Mesodermal cell (in vitro differentiated cells): ENCODE results near the gene MINDY4B.

ENCODE experiments used
- H3K27ac ChIP-seq: 2 replicates; pipeline ENCODE4 v1.7.0; 2013; ENCODE audit warnings: mild to moderate bottlenecking, low read depth, low read length, moderate library complexity; ENCODE audit not compliant: severe bottlenecking
- H3K36me3 ChIP-seq: 2 replicates; pipeline ENCODE4 v1.7.1; 2013; ENCODE audit warnings: mild to moderate bottlenecking, low read length, moderate library complexity; ENCODE audit not compliant: control insufficient read depth, insufficient read depth
- H3K4me1 ChIP-seq: one replicate; pipeline ENCODE4 v1.7.1; 2013; ENCODE audit warnings: mild to moderate bottlenecking, low read length; ENCODE audit not compliant: insufficient read depth, control insufficient read depth, poor library complexity, severe bottlenecking
- H3K4me3 ChIP-seq: 2 replicates; pipeline ENCODE4 v1.7.0; 2013; ENCODE audit warnings: low read length, control low read depth, mild to moderate bottlenecking; ENCODE audit not compliant: insufficient read depth, poor library complexity, severe bottlenecking; ENCODE audit errors: extremely low read depth
- H3K9me3 ChIP-seq: 2 replicates; pipeline ENCODE4 v1.7.1; 2013; ENCODE audit warnings: mild to moderate bottlenecking, low read length, moderate library complexity; ENCODE audit not compliant: control insufficient read depth
- WGBS, 2 experiments: methylation state at CpG; one replicate each; pipeline ENCODE4 v1.1.5; 2013; ENCODE audit warnings: missing lambda C conversion rate in 2 of 2; ENCODE audit not compliant: insufficient coverage in 2 of 2; 5-methylcytosine and 5-hydroxymethylcytosine counted together

MINDY4B gene

GRCh38 chr3:150899141-150899540 lies 6.1 kb downstream of the MINDY4B start:
- H3K4me3 ChIP-seq = no peak overlapping the region
- 86 to 90% methylated on average over 2 of the region's 2 CpGs for WGBS, 2 experiments
- H3K27ac ChIP-seq = no peak overlapping the region
- no peaks in the 10 kb centered on the region for H3K36me3 ChIP-seq
- H3K4me1 ChIP-seq = no peaks in the 10 kb centered on the region
- no peaks in the 10 kb centered on the region for H3K9me3 ChIP-seq

- Histone ChIP-seq H3K4me1 (no peaks in the 10 kb centered on the region), H3K36me3 (no peaks in the 10 kb centered on the region), H3K9me3 (no peaks in the 10 kb centered on the region), H3K4me3 (no peak overlapping the region), H3K27ac (no peak overlapping the region)
- WGBS, 2 experiments = 92 to 100% methylated on average over 1 of the region's 3 CpGs
Observed at GRCh38 chr3:150898046-150898754, 7.0 kb downstream of the MINDY4B start.

- Histone ChIP-seq H3K36me3 (no peaks in the 10 kb centered on the region), H3K4me1 (no peaks in the 10 kb centered on the region), H3K4me3 (no peak overlapping the region), H3K9me3 (no peaks in the 10 kb centered on the region), H3K27ac (no peak overlapping the region)
- 100% methylated on average over 1 to 3 of the region's 3 CpGs for WGBS, 2 experiments
Observed at GRCh38 chr3:150897592-150897991, 7.6 kb downstream of the MINDY4B start.

- no peak overlapping the region for H3K4me3 ChIP-seq
- no peaks in the 10 kb centered on the region for H3K36me3 ChIP-seq
- H3K4me1 ChIP-seq = no peaks in the 10 kb centered on the region
- no peak overlapping the region for H3K27ac ChIP-seq
- WGBS, 2 experiments = 91 to 93% methylated on average over 1 to 9 of the region's 9 CpGs
- H3K9me3 ChIP-seq = no peaks in the 10 kb centered on the region
Observed at GRCh38 chr3:150890831-150891230, 14.4 kb downstream of the MINDY4B start.

GRCh38 chr3:150890295-150890694 lies 14.9 kb downstream of the MINDY4B start:
- Histone ChIP-seq H3K9me3 (no peaks in the 10 kb centered on the region), H3K27ac (no peak overlapping the region), H3K36me3 (no peaks in the 10 kb centered on the region), H3K4me3 (no peak overlapping the region), H3K4me1 (no peaks in the 10 kb centered on the region)
- WGBS, 2 experiments = 80 to 100% methylated on average over 1 of the region's 3 CpGs

- Histone ChIP-seq H3K4me1 (no peaks in the 10 kb centered on the region), H3K27ac (no peak overlapping the region), H3K9me3 (no peaks in the 10 kb centered on the region), H3K36me3 (no peaks in the 10 kb centered on the region), H3K4me3 (no peak overlapping the region)
- WGBS, 2 experiments = 56 to 90% methylated on average over 2 to 5 of the region's 6 CpGs
Observed at GRCh38 chr3:150889106-150889505, 16.1 kb downstream of the MINDY4B start.

GRCh38 chr3:150887031-150887430 lies 18.2 kb downstream of the MINDY4B start:
- H3K9me3 ChIP-seq = no peaks in the 10 kb centered on the region
- H3K4me3 ChIP-seq = no peak overlapping the region
- 96 to 100% methylated on average over 2 of the region's 2 CpGs for WGBS, 2 experiments
- H3K36me3 ChIP-seq = no peaks in the 10 kb centered on the region
- no peak overlapping the region for H3K27ac ChIP-seq
- no peaks in the 10 kb centered on the region for H3K4me1 ChIP-seq

GRCh38 chr3:150885535-150885934 lies 19.7 kb downstream of the MINDY4B start:
- Histone ChIP-seq H3K4me1 (no peaks in the 10 kb centered on the region), H3K4me3 (no peak overlapping the region), H3K36me3 (no peaks in the 10 kb centered on the region), H3K9me3 (no peaks in the 10 kb centered on the region), H3K27ac (no peak overlapping the region)
- WGBS, 2 experiments = 73 to 86% methylated on average over 1 to 3 of the region's 3 CpGs

- Histone ChIP-seq H3K27ac (no peak overlapping the region), H3K4me3 (no peak overlapping the region), H3K4me1 (no peaks in the 10 kb centered on the region), H3K9me3 (no peaks in the 10 kb centered on the region), H3K36me3 (no peaks in the 10 kb centered on the region)
- no CpG with 5 or more reads among the region's 2 CpGs for WGBS, 2 experiments
Observed at GRCh38 chr3:150878996-150879575, 26.2 kb downstream of the MINDY4B start.

GRCh38 chr3:150878290-150878689 lies 26.9 kb downstream of the MINDY4B start:
- H3K36me3 ChIP-seq = no peaks in the 10 kb centered on the region
- WGBS, 2 experiments = 100% methylated on average over 1 of the region's 1 CpG
- H3K4me3 ChIP-seq = no peak overlapping the region
- no peak overlapping the region for H3K27ac ChIP-seq
- H3K9me3 ChIP-seq = no peaks in the 10 kb centered on the region
- no peaks in the 10 kb centered on the region for H3K4me1 ChIP-seq

GRCh38 chr3:150877303-150877702 lies 27.9 kb downstream of the MINDY4B start:
- no peaks in the 10 kb centered on the region for H3K36me3 ChIP-seq
- H3K4me3 ChIP-seq = no peak overlapping the region
- H3K4me1 ChIP-seq = no peaks in the 10 kb centered on the region
- H3K27ac ChIP-seq = no peak overlapping the region
- H3K9me3 ChIP-seq = no peaks in the 10 kb centered on the region
- 100% methylated on average over 2 of the region's 3 CpGs; no CpG with 5 or more reads in 1 of the 2 experiments for WGBS, 2 experiments
